Activated CD4-positive, alpha-beta T cell treated with anti-CD3 and anti-CD28 coated beads for 36 hours (primary cell): ENCODE results near the gene OLFML3. TPM values are rescaled to one million over a fixed set of nuclear protein-coding genes. Genes with fewer than 3 reads are reported as not detected.

Experiments used
- ATAC-seq: fragments of 200-7000 bp; cut with Tn5 transposase; one replicate; pipeline ENCODE4 v1.10.0; 2021; ENCODE audit warnings: mild to moderate bottlenecking, moderate library complexity
- CTCF ChIA-PET: fragments of 350-600 bp; sonication (Branson Sonifier 250); formaldehyde crosslinking; loops from one replicate; lab custom pipeline; 2021; ENCODE audit warnings: antibody characterized with exemption; lab: Charles Lee
- POLR2A ChIA-PET: fragments of 350-600 bp; sonication (Branson Sonifier 250); formaldehyde crosslinking; loops from one replicate; lab custom pipeline; 2021; ENCODE audit warnings: antibody characterized with exemption, inconsistent platforms; lab: Charles Lee
- DNase-seq: peaks from one replicate; pipeline ENCODE4 v3.0.0-alpha.2; 2020
- H3K27ac Mint-ChIP-seq: one replicate; pipeline ENCODE4 v1.8.0; 2021; ENCODE audit warnings: mixed read lengths
- H3K27me3 Mint-ChIP-seq: one replicate; pipeline ENCODE4 v1.8.0; 2021; ENCODE audit warnings: mixed read lengths
- H3K36me3 Mint-ChIP-seq: one replicate; pipeline ENCODE4 v1.8.0; 2021; ENCODE audit warnings: low read depth, mixed read lengths
- H3K4me1 Mint-ChIP-seq: one replicate; pipeline ENCODE4 v1.8.0; 2021; ENCODE audit warnings: mixed read lengths
- H3K4me3 Mint-ChIP-seq: one replicate; pipeline ENCODE4 v1.8.0; 2021; ENCODE audit warnings: mild to moderate bottlenecking, moderate library complexity, mixed read lengths
- H3K9me3 Mint-ChIP-seq: one replicate; pipeline ENCODE4 v1.8.0; 2021; ENCODE audit warnings: low read depth, mixed read lengths
- intact Hi-C, 2 experiments: fragments of 100-400 bp; cut with DNase I in 1 of 2; cut with micrococcal nuclease in 1 of 2; formaldehyde crosslinking; loops; one replicate each; pipeline versions ENCODE4 v1.14.2 to v1.15.1; 2022 to 2024; cut with DNase I, micrococcal nuclease
- total RNA-seq, 2 experiments: library from RNA; stranded (reverse); gene quantifications; one replicate each; pipeline ENCODE4 v1.2.3, GENCODE V29; 2021

The OLFML3 gene
- total RNA-seq, 2 experiments from 2014 or later = 0.11 TPM; not detected in 1

GRCh38 chr1:113976609-113977278 lies 2.5 kb upstream of the OLFML3 start:
- peaks cover 42% of the 10 kb centered on the region for H3K4me1 Mint-ChIP-seq
- DNase-seq (no peak), ATAC-seq (no peak)
- no peak overlapping the region for H3K27ac Mint-ChIP-seq
- ChIA-PET CTCF (interaction anchor here (0.6 to 1.8 kb wide), 15 partner anchors 11 to 540 kb away, joined by 3 to 7 read pairs (median 3); no protein-coding TSS in a partner anchor), POLR2A (no interaction called here)
- H3K9me3 Mint-ChIP-seq = no peaks in the 10 kb centered on the region
- H3K4me3 Mint-ChIP-seq = no peak overlapping the region
- intact Hi-C loops = loop anchor here (1.0 to 10.0 kb wide), 7 partner anchors 44 to 1088 kb away; partner anchors contain the start of genes HIPK1 (in 1 of the 2) and SYT6 (in 1 of the 2)
- peaks cover 27% of the 10 kb centered on the region for H3K36me3 Mint-ChIP-seq
- H3K27me3 Mint-ChIP-seq = no peaks in the 10 kb centered on the region

- ChIA-PET CTCF (interaction anchor here (0.7 to 2.0 kb wide), 12 partner anchors 10 to 446 kb away, joined by 3 to 8 read pairs (median 4); partner anchors contain the start of gene AP4B1), POLR2A (no interaction called here)
- H3K9me3 Mint-ChIP-seq = no peaks in the 10 kb centered on the region
- intact Hi-C loops = loop anchor here (1.0 to 10.0 kb wide), 9 partner anchors 46 to 1087 kb away; partner anchors contain the start of genes HIPK1 (in 1 of the 2) and SYT6 (in 1 of the 2)
- peaks cover 17% of the 10 kb centered on the region for H3K36me3 Mint-ChIP-seq
- H3K27me3 Mint-ChIP-seq = no peaks in the 10 kb centered on the region
- no peak for DNase-seq
- H3K4me1 Mint-ChIP-seq = peaks cover 42% of the 10 kb centered on the region
- H3K4me3 Mint-ChIP-seq = no peak overlapping the region
- H3K27ac Mint-ChIP-seq = no peak overlapping the region
- no peak for ATAC-seq
These were observed 1.4 kb upstream of the OLFML3 start for GRCh38 chr1:113977906-113978305.

- no peaks in the 10 kb centered on the region for H3K27me3 Mint-ChIP-seq
- no peak overlapping the region for H3K4me3 Mint-ChIP-seq
- intact Hi-C loops = no loop called here
- ChIA-PET POLR2A (no interaction called here), CTCF (interaction anchor here (0.7 to 1.7 kb wide), 4 partner anchors 10 to 303 kb away, joined by 3 to 7 read pairs (median 4); no protein-coding TSS in a partner anchor)
- H3K9me3 Mint-ChIP-seq = no peaks in the 10 kb centered on the region
- H3K4me1 Mint-ChIP-seq = peaks cover 37% of the 10 kb centered on the region
- H3K36me3 Mint-ChIP-seq = peaks cover 6% of the 10 kb centered on the region
- no peak overlapping the region for H3K27ac Mint-ChIP-seq
- DNase-seq (no peak), ATAC-seq (no peak)
These were observed 836 bp downstream of the OLFML3 start for GRCh38 chr1:113980110-113980509.

- H3K27ac Mint-ChIP-seq = no peak overlapping the region
- no peaks in the 10 kb centered on the region for H3K9me3 Mint-ChIP-seq
- DNase-seq (no peak), ATAC-seq (no peak)
- H3K4me3 Mint-ChIP-seq = no peak overlapping the region
- POLR2A ChIA-PET = no interaction called here
- intact Hi-C loops = no loop called here
- H3K36me3 Mint-ChIP-seq = no peaks in the 10 kb centered on the region
- CTCF ChIA-PET = interaction anchor here (0.6 to 1.5 kb wide), 2 partner anchors 16 to 235 kb away, joined by 3 read pairs; no protein-coding TSS in a partner anchor
- no peaks in the 10 kb centered on the region for H3K27me3 Mint-ChIP-seq
- peaks cover 19% of the 10 kb centered on the region for H3K4me1 Mint-ChIP-seq
These were observed 3.0 kb downstream of the OLFML3 start for GRCh38 chr1:113981962-113982931.

- intact Hi-C loops = no loop called here
- Mint-ChIP-seq H3K4me3 (no peak overlapping the region), H3K36me3 (no peaks in the 10 kb centered on the region), H3K4me1 (peaks cover 15% of the 10 kb centered on the region), H3K27me3 (no peaks in the 10 kb centered on the region), H3K9me3 (no peaks in the 10 kb centered on the region), H3K27ac (no peak overlapping the region)
- DNase-seq (no peak), ATAC-seq (no peak)
- CTCF ChIA-PET = no interaction called here
- POLR2A ChIA-PET = no interaction called here
These were observed 3.7 kb downstream of the OLFML3 start for GRCh38 chr1:113982949-113983348.

- Mint-ChIP-seq H3K27ac (no peak overlapping the region), H3K27me3 (no peaks in the 10 kb centered on the region), H3K9me3 (no peaks in the 10 kb centered on the region), H3K4me3 (no peak overlapping the region), H3K36me3 (no peaks in the 10 kb centered on the region), H3K4me1 (peaks cover 10% of the 10 kb centered on the region)
- ATAC-seq (no peak), DNase-seq (no peak)
- intact Hi-C loops = no loop called here
- ChIA-PET CTCF (no interaction called here), POLR2A (interaction anchor here (0.6 kb wide), 1 partner anchor 11 kb away, joined by 3 read pairs; no protein-coding TSS in a partner anchor)
These were observed 4.1 kb downstream of the OLFML3 start for GRCh38 chr1:113983391-113983790.

GRCh38 chr1:113983826-113984225 lies 4.6 kb downstream of the OLFML3 start:
- Mint-ChIP-seq H3K27me3 (no peaks in the 10 kb centered on the region), H3K9me3 (no peaks in the 10 kb centered on the region), H3K4me3 (no peak overlapping the region), H3K4me1 (peaks cover 6% of the 10 kb centered on the region), H3K36me3 (no peaks in the 10 kb centered on the region), H3K27ac (no peak overlapping the region)
- no peak for ATAC-seq
- CTCF ChIA-PET = interaction anchor here (0.6 to 1.1 kb wide), 3 partner anchors 244 to 1178 kb away, joined by 3 to 4 read pairs (median 3); no protein-coding TSS in a partner anchor
- DNase-seq = no peak
- POLR2A ChIA-PET = interaction anchor here (0.6 kb wide), 1 partner anchor 12 kb away, joined by 3 read pairs; no protein-coding TSS in a partner anchor
- intact Hi-C loops = no loop called here

- no peaks in the 10 kb centered on the region for H3K27me3 Mint-ChIP-seq
- intact Hi-C loops = no loop called here
- ATAC-seq = no peak
- H3K36me3 Mint-ChIP-seq = no peaks in the 10 kb centered on the region
- no peak overlapping the region for H3K27ac Mint-ChIP-seq
- CTCF ChIA-PET = interaction anchor here (0.8 to 1.6 kb wide), 5 partner anchors 9 to 361 kb away, joined by 3 to 4 read pairs (median 3); no protein-coding TSS in a partner anchor
- no peaks in the 10 kb centered on the region for H3K9me3 Mint-ChIP-seq
- peaks cover 2% of the 10 kb centered on the region for H3K4me1 Mint-ChIP-seq
- POLR2A ChIA-PET = no interaction called here
- no peak for DNase-seq
- no peak overlapping the region for H3K4me3 Mint-ChIP-seq
These were observed 5.4 kb downstream of the OLFML3 start for GRCh38 chr1:113984710-113985109.

GRCh38 chr1:113986802-113987201 lies 7.5 kb downstream of the OLFML3 start:
- intact Hi-C loops = no loop called here
- ChIA-PET POLR2A (no interaction called here), CTCF (interaction anchor here (1.0 kb wide), 1 partner anchor 10 kb away, joined by 3 read pairs; no protein-coding TSS in a partner anchor)
- Mint-ChIP-seq H3K36me3 (no peaks in the 10 kb centered on the region), H3K27me3 (peaks cover 2% of the 10 kb centered on the region), H3K4me1 (peaks cover 2% of the 10 kb centered on the region), H3K27ac (no peak overlapping the region), H3K9me3 (no peaks in the 10 kb centered on the region), H3K4me3 (no peak overlapping the region)
- ATAC-seq = no peak
- DNase-seq = no peak

- no peak overlapping the region for H3K27ac Mint-ChIP-seq
- H3K36me3 Mint-ChIP-seq = no peaks in the 10 kb centered on the region
- H3K27me3 Mint-ChIP-seq = peaks cover 2% of the 10 kb centered on the region
- H3K9me3 Mint-ChIP-seq = no peaks in the 10 kb centered on the region
- CTCF ChIA-PET = interaction anchor here (1.0 kb wide), 1 partner anchor 11 kb away, joined by 3 read pairs; no protein-coding TSS in a partner anchor
- intact Hi-C loops = no loop called here
- POLR2A ChIA-PET = no interaction called here
- no peak for ATAC-seq
- peaks cover 2% of the 10 kb centered on the region for H3K4me1 Mint-ChIP-seq
- no peak for DNase-seq
- no peak overlapping the region for H3K4me3 Mint-ChIP-seq
These were observed 8.0 kb downstream of the OLFML3 start for GRCh38 chr1:113987259-113987658.

GRCh38 chr1:113990530-113990929 lies 11.3 kb downstream of the OLFML3 start:
- intact Hi-C loops = no loop called here
- POLR2A ChIA-PET = no interaction called here
- ATAC-seq (no peak), DNase-seq (no peak)
- Mint-ChIP-seq H3K4me1 (no peaks in the 10 kb centered on the region), H3K27me3 (peaks cover 3% of the 10 kb centered on the region), H3K27ac (no peak overlapping the region), H3K36me3 (peaks cover 9% of the 10 kb centered on the region), H3K9me3 (peaks cover 12% of the 10 kb centered on the region), H3K4me3 (no peak overlapping the region)
- CTCF ChIA-PET = interaction anchor here (0.8 to 1.7 kb wide), 3 partner anchors 8 to 292 kb away, joined by 3 to 5 read pairs (median 4); partner anchors contain the start of gene OLFML3
